ENCODE results near the gene LAMA2.

Gene LAMA2, protein sequence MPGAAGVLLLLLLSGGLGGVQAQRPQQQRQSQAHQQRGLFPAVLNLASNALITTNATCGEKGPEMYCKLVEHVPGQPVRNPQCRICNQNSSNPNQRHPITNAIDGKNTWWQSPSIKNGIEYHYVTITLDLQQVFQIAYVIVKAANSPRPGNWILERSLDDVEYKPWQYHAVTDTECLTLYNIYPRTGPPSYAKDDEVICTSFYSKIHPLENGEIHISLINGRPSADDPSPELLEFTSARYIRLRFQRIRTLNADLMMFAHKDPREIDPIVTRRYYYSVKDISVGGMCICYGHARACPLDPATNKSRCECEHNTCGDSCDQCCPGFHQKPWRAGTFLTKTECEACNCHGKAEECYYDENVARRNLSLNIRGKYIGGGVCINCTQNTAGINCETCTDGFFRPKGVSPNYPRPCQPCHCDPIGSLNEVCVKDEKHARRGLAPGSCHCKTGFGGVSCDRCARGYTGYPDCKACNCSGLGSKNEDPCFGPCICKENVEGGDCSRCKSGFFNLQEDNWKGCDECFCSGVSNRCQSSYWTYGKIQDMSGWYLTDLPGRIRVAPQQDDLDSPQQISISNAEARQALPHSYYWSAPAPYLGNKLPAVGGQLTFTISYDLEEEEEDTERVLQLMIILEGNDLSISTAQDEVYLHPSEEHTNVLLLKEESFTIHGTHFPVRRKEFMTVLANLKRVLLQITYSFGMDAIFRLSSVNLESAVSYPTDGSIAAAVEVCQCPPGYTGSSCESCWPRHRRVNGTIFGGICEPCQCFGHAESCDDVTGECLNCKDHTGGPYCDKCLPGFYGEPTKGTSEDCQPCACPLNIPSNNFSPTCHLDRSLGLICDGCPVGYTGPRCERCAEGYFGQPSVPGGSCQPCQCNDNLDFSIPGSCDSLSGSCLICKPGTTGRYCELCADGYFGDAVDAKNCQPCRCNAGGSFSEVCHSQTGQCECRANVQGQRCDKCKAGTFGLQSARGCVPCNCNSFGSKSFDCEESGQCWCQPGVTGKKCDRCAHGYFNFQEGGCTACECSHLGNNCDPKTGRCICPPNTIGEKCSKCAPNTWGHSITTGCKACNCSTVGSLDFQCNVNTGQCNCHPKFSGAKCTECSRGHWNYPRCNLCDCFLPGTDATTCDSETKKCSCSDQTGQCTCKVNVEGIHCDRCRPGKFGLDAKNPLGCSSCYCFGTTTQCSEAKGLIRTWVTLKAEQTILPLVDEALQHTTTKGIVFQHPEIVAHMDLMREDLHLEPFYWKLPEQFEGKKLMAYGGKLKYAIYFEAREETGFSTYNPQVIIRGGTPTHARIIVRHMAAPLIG (N-terminal part only)

DNA sequence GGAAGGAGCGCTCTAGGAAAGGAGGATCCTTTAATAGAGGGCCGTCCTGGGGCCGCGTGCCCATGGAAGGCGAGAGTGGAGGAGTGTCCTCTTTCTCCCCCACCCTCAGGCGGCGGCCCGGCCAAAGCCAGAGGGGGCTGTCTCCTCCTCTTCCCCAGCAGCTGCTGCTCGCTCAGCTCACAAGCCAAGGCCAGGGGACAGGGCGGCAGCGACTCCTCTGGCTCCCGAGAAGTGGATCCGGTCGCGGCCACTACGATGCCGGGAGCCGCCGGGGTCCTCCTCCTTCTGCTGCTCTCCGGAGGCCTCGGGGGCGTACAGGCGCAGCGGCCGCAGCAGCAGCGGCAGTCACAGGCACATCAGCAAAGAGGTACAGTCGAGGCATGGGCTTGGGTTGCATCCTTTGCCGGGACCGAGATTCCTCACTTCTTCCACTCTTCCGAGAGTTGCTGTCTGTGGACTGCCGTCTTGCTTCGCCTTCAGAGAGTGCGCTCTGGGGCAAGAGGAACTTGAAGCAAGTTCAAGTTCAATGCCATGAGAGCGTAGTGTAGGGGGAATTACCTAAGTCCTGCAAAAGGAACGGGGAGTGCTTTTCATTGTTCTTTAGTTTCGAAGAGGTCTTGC lies at the start of gene LAMA2:
Gene LAMA2 (plus strand): TSS at position 148 of the 621 bp plus-strand sequence. CDS start 108 bp downstream, at position 256.
- in situ Hi-C loops (cut with HindIII; ENCODE audit: low pct_unique_long_range_greater_than_20kb, low sequenced_read_pairs): no loop called here
- DNase-seq (ENCODE audit: low read depth in 1 of 2, low spot score in 1 of 2): no peak
- no peak for TF ChIP-seq JUND (IDR thresholded peaks at IDR 0.05; ENCODE audit: low read depth)

DNA sequence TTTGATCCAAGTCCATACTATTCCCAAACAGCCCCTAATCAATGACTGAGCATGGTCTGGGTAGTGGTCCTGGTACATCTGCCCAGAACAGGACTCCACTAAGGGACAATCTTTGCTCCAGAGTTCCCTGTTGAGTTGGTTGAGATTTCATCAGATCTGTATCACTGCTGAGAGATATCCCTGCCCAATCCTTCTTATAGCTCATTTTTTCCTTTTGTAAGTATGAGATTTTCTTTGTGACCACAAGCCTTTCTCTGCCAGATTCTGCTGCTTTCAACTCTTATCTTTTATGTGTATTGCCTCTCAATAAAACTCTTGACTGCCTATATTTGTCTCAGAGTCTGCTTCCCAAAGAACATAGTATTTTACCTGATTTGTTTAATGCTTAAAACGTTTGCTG lies 46.2 kb upstream of the LAMA2 start:
- in situ Hi-C loops (cut with HindIII; ENCODE audit: low pct_unique_long_range_greater_than_20kb, low sequenced_read_pairs): no loop called here
- no peak for TF ChIP-seq JUND (IDR thresholded peaks at IDR 0.05; ENCODE audit: low read depth)
- no peak for DNase-seq (ENCODE audit: low read depth in 1 of 2, low spot score in 1 of 2)

DNA sequence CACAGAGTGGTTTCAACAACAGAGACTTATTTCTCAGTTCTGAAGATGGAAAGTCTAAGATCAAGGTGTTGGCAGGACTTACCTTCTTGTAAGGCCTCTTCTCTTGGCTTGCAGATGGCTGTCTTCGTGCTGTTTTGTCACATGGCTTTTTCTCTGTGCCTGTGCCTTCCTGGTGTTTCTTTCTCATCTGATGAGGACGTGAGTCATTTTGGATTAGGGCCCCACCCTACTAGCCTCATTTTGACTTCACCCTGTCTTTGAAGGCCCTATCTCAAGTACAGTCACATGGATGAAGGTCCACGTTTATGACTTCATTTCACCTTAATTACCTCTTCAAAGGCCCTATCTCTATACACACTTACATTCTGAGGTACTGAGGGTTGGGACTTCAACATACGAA lies 41.4 kb upstream of the LAMA2 start:
- no peak for TF ChIP-seq JUND (IDR thresholded peaks at IDR 0.05; ENCODE audit: low read depth)
- DNase-seq (ENCODE audit: low read depth in 1 of 2, low spot score in 1 of 2): no peak
- in situ Hi-C loops (cut with HindIII; ENCODE audit: low pct_unique_long_range_greater_than_20kb, low sequenced_read_pairs): no loop called here

DNA sequence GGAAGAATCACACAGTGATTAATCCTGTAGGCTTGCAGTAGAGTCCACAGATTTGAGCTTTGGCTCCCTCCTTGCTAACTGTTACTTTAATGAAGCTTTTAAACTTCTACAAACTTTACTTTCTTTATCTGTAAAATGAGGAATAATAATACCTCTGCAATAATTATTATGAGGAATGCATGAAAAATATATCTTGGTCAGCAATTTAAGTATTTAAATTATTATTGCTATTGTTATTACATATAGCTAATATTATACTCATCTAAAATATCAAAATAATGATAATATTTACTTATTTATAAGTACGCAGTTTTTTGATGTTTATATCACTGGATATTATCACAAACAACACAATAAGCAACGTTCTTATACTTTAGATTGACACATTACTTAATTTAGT lies 38.3 kb upstream of the LAMA2 start:
- TF ChIP-seq JUND (IDR thresholded peaks at IDR 0.05; ENCODE audit: low read depth): no peak
- in situ Hi-C loops (cut with HindIII; ENCODE audit: low pct_unique_long_range_greater_than_20kb, low sequenced_read_pairs): no loop called here
- DNase-seq (ENCODE audit: low read depth in 1 of 2, low spot score in 1 of 2): no peak

DNA sequence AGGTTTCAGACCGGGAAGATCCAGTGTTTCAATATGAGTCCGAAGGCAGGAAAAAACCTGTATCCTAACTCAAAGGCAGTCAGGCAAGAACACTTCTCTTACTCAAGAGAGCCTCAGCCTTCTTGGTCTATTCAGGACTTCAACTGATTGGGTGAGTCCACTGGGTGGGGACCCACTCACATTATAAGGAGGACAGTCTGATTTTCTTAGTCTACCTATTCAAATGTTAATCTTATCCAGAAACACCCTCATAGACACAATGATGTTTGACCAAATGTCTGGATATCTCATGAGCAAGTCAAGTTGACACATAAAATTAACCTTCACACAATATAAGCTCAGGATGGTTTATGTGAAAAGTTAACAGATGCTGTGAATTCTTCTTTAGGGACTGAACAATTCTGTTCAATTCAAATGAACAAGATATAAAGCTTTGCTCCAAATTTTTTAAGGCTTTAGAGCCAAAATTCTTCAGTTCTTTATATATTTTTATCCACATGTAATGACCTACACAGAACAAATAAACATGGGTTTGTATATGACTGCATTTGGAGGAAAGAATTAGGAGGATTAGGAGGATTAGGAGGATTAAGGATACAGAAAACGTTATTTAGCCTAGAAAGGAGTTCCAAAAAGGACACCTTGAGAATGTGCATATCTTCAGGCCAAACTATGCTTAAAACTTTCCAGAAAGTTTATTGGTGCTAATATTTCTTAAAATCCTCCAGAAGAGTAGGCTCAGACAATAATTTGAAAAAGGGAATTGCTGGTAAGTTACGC lies 35.3 kb upstream of the LAMA2 start:
- no peak for TF ChIP-seq JUND (IDR thresholded peaks at IDR 0.05; ENCODE audit: low read depth)
- in situ Hi-C loops (cut with HindIII; ENCODE audit: low pct_unique_long_range_greater_than_20kb, low sequenced_read_pairs): no loop called here
- DNase-seq (ENCODE audit: low read depth in 1 of 2, low spot score in 1 of 2): no peak

DNA sequence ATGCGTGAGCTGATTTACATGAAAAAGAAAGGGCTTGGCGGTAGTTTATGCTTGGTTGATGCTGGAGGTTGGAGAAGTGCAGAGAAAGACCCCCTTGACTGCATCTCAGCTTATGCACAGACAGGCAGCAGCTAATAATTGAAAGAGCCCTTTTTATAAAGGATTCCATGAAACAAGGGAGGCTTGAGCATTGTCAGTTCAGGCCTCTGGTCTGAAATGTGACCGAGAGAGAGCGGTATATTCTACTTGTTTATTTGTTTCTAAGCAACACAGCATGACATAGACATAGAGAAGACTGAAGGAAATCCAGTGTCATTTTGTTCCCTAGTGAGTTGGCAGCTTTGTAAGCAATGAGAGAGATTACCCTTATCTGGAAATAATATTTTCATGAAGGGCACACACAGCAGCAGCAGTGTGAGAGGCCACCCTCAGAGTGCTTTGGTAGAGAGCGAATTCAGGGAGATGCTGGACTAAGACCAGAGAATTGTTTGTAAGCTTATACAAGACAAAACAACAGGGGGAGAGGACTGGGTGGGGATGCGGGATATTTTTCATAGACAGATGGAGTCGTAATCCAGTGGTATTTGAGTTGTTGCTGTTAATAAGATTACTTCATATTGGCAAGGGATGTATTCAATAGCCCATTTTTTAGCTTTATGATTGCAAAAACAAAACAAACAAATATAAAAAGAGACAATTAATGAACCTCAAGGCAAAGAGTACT lies 34.6 kb upstream of the LAMA2 start:
- DNase-seq (ENCODE audit: low read depth in 1 of 2, low spot score in 1 of 2): no peak
- in situ Hi-C loops (cut with HindIII; ENCODE audit: low pct_unique_long_range_greater_than_20kb, low sequenced_read_pairs): no loop called here
- no peak for TF ChIP-seq JUND (IDR thresholded peaks at IDR 0.05; ENCODE audit: low read depth)

DNA sequence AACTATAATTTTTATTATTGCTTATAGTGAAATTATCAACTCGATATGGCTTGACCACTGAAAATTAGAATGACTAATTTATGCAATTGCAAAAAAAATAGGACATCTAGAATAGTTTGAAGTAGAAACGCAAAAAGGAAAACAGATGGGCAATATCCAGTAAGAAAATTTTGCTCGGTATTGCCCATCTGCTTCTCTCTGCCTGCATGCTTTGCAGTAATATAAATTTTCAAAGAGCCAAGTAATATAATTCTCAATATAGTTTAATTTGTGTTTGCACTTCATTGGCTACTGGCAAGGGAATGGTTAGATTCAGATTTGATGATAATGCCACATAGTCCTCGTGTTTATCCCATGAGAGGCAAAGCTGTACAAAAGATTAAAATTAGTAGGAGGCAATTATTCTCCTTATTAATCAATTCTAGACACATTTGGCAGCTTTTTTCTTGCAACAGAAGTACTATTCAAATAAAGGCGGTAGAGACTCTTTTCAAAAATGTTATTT lies 27.3 kb upstream of the LAMA2 start:
- in situ Hi-C loops (cut with HindIII; ENCODE audit: low pct_unique_long_range_greater_than_20kb, low sequenced_read_pairs): no loop called here
- no peak for TF ChIP-seq JUND (IDR thresholded peaks at IDR 0.05; ENCODE audit: low read depth)
- no peak for DNase-seq (ENCODE audit: low read depth in 1 of 2, low spot score in 1 of 2)

DNA sequence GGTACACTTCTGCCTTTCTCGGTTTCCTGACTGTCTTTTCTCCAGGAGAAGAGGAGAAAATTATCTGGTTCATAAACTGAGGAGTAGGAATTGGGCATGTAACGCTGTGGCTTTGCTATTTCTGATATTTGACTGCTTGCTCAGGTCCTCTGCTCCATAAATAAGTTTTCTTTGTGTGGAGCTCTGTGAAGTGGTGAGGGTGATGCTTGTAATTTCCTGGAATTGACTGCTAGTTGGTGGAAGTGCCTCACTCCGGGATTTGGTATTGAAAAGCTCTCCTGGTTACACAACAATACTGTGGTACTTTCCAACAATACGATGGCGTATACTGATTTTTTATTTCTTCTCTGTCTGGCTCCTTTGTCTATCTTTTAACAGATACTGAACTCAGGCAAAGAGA lies 25.1 kb upstream of the LAMA2 start:
- in situ Hi-C loops (cut with HindIII; ENCODE audit: low pct_unique_long_range_greater_than_20kb, low sequenced_read_pairs): no loop called here
- no peak for DNase-seq (ENCODE audit: low read depth in 1 of 2, low spot score in 1 of 2)
- TF ChIP-seq JUND (IDR thresholded peaks at IDR 0.05; ENCODE audit: low read depth): no peak

DNA sequence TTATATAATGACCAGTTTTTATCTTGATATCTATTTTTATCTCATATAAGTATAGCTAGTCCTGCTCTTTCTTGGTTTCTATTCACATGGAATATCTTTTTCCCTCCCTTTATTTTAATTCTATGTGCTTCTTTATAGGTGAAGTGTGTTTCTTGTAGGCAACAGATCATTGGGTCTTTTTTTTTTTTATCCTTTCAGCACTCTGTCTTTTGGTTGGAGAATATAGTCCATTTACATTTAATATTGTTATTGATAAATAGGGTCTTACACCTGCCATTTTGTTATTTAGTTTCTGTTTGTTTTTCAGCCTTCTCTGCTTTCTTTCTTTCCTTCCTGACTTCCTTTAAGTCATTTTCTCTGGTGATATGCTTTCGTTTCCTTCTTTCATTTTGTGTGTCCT lies 22.2 kb upstream of the LAMA2 start:
- in situ Hi-C loops (cut with HindIII; ENCODE audit: low pct_unique_long_range_greater_than_20kb, low sequenced_read_pairs): no loop called here
- DNase-seq (ENCODE audit: low read depth in 1 of 2, low spot score in 1 of 2): no peak
- TF ChIP-seq JUND (IDR thresholded peaks at IDR 0.05; ENCODE audit: low read depth): no peak

DNA sequence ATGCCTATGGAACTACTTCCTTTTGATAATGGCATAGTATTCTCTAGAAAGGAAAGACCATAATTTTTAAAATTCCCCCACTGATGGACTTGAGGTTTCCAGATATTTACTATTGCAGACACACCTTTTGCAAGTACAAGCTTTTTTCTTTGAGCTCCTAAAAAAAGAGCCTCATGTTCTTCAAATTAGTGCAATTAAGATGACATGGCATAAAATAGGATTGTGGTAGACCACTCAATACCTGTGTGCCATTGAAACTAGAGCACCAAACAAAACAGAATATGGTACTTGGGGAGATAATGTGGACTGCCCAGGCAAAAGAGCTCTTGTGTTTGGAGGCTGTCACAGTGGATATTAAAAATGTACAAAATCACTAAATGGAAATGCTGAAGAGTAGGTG lies 19.0 kb upstream of the LAMA2 start:
- DNase-seq (ENCODE audit: low read depth in 1 of 2, low spot score in 1 of 2): no peak
- in situ Hi-C loops (cut with HindIII; ENCODE audit: low pct_unique_long_range_greater_than_20kb, low sequenced_read_pairs): no loop called here
- no peak for TF ChIP-seq JUND (IDR thresholded peaks at IDR 0.05; ENCODE audit: low read depth)

DNA sequence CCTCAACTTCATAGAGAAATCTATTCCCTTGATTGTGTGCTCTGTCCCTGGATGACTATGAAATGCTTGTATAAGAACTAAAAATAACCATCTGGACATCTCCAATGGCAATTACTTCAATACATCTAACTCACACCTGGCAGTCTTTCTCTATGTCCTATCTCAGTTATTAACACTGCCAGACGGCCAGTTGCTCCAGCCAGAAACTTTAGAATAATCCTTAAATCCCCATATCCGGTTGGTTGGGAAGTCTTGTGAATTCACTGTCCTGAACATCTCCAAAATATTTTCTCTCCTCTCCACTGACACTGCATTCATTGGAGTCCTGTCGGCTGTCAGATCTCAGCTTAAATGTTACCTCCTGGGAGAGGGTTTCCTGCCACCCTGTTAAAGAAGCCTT lies 12.2 kb upstream of the LAMA2 start:
- in situ Hi-C loops (cut with HindIII; ENCODE audit: low pct_unique_long_range_greater_than_20kb, low sequenced_read_pairs): no loop called here
- no peak for DNase-seq (ENCODE audit: low read depth in 1 of 2, low spot score in 1 of 2)
- no peak for TF ChIP-seq JUND (IDR thresholded peaks at IDR 0.05; ENCODE audit: low read depth)
